GM12875 (cell line): ENCODE results near the gene UGGT2.
"Not testable (repeated sequence)": the region's sequence is repeated elsewhere in the genome, so short reads cannot be mapped to it uniquely, and the experiment has no call there.

Source experiments
- H3K4me3 ChIP-seq: one replicate; pipeline ENCODE4 v1.5.1; 2011; ENCODE audit warnings: low read depth, low read length, control low read depth
- CTCF ChIP-seq: IDR thresholded peaks from 2 replicates; pipeline ENCODE4 v1.5.1; 2011; ENCODE audit warnings: low read depth, mild to moderate bottlenecking, control low read depth, inconsistent platforms, low read length, moderate library complexity, borderline replicate concordance; ENCODE audit not compliant: insufficient read depth

The UGGT2 gene

GRCh38 chr13:95865080-95865615 is 188.1 kb downstream of the UGGT2 start:
- H3K4me3 ChIP-seq: no peak overlapping the region
- no peak for TF ChIP-seq CTCF

- no peak for TF ChIP-seq CTCF
These were observed 190.8 kb downstream of the UGGT2 start for GRCh38 chr13:95862408-95862807.

GRCh38 chr13:95861296-95861695 is 191.9 kb downstream of the UGGT2 start:
- no peak overlapping the region for H3K4me3 ChIP-seq
- no peak for TF ChIP-seq CTCF

More at GRCh38 chr13:95862408-95862807, 190.8 kb downstream of the UGGT2 start:
- H3K4me3 ChIP-seq: no peak overlapping the region

GRCh38 chr13:95858286-95859075 is 194.7 kb downstream of the UGGT2 start:
- TF ChIP-seq CTCF: no peak
- no peak overlapping the region for H3K4me3 ChIP-seq

- not testable (repeated sequence) for H3K4me3 ChIP-seq
These were observed 207.5 kb downstream of the UGGT2 start for GRCh38 chr13:95845656-95846055.

GRCh38 chr13:95842898-95843297 is 210.3 kb downstream of the UGGT2 start:
- no peak for TF ChIP-seq CTCF
- H3K4me3 ChIP-seq: no peak overlapping the region

GRCh38 chr13:95841894-95842293 is 211.3 kb downstream of the UGGT2 start:
- no peak overlapping the region for H3K4me3 ChIP-seq
- no peak for TF ChIP-seq CTCF
